AG04450 (cell line): ENCODE results near the gene PPP1R9B. TPM values are rescaled to one million over a fixed set of nuclear protein-coding genes. Genes with fewer than 3 reads are reported as not detected.
A peak's percentile ranks its signal among the peaks of the same experiment; 100 is the strongest.

Experiments
- CTCF ChIA-PET: fragments of 300-600, 350-600 bp; formaldehyde crosslinking; extraction: SDS; loops from one replicate; lab custom pipeline; 2022; ENCODE audit warnings: antibody characterized with exemption, inconsistent platforms; lab: Charles Lee
- POLR2A ChIA-PET: fragments of 350-600 bp; formaldehyde crosslinking; extraction: SDS; loops from one replicate; lab custom pipeline; 2021; ENCODE audit warnings: antibody characterized with exemption, inconsistent platforms; lab: Yijun Ruan, JAX
- DNase-seq: peaks from one replicate; pipeline ENCODE4 v3.0.0-alpha.2; 2011; ENCODE audit warnings: low read depth, low spot score
- H3K27ac ChIP-seq: one replicate; pipeline ENCODE4 v1.5.1; 2012; ENCODE audit warnings: low read depth, low read length, control low read depth
- H3K27me3 ChIP-seq: one replicate; pipeline ENCODE4 v1.6.0; 2012; ENCODE audit warnings: low read length; ENCODE audit not compliant: control insufficient read depth, insufficient read depth
- H3K4me3 ChIP-seq: 2 replicates; pipeline ENCODE4 v1.5.1; 2011; ENCODE audit warnings: mild to moderate bottlenecking, low read depth, low read length, control low read depth
- H3K9me3 ChIP-seq: 2 replicates; pipeline ENCODE4 v1.5.1; 2012; ENCODE audit warnings: low read length; ENCODE audit not compliant: control insufficient read depth, insufficient read depth
- CTCF ChIP-seq: IDR thresholded peaks from 2 replicates; pipeline ENCODE4 v1.5.1; 2011; ENCODE audit warnings: low read depth, low read length, control low read depth, inconsistent platforms
- polyA plus RNA-seq: library from polyadenylated mRNA; depleted of rRNA; stranded (reverse); fragments of >200 nt; gene quantifications from 2 replicates; pipeline ENCODE4 v1.2.3, GENCODE V29; 2011

Gene PPP1R9B
- polyA plus RNA-seq, 1 experiment: 18.2 TPM

GRCh38 chr17:50174444-50174843 lies 24.0 kb upstream of the PPP1R9B start:
- H3K4me3 ChIP-seq: no peak overlapping the region
- CTCF ChIA-PET: interaction anchor here (1.1 to 4.4 kb wide), 4 partner anchors 13 to 123 kb away, joined by 4 to 22 read pairs (median 6); no protein-coding TSS in a partner anchor
- H3K27ac ChIP-seq: peak overlapping the region; percentile 98
- H3K9me3 ChIP-seq: no peaks in the 10 kb centered on the region; the same call in 1 of the 2 replicates
- POLR2A ChIA-PET: interaction anchor here (0.9 to 6.8 kb wide), 6 partner anchors 12 to 99 kb away, joined by 3 to 97 read pairs (median 6); partner anchors contain the start of gene COL1A1
- no peak for DNase-seq
- no peaks in the 10 kb centered on the region for H3K27me3 ChIP-seq
- no peak for TF ChIP-seq CTCF

GRCh38 chr17:50173335-50173941 lies 23.0 kb upstream of the PPP1R9B start:
- DNase-seq: no peak
- no peak for TF ChIP-seq CTCF
- H3K27me3 ChIP-seq: no peaks in the 10 kb centered on the region
- CTCF ChIA-PET: interaction anchor here (1.5 to 4.4 kb wide), 5 partner anchors 12 to 124 kb away, joined by 3 to 22 read pairs (median 5); no protein-coding TSS in a partner anchor
- H3K4me3 ChIP-seq: no peak overlapping the region; the same call in 1 of the 2 replicates
- H3K9me3 ChIP-seq: no peaks in the 10 kb centered on the region; the same call in 1 of the 2 replicates
- H3K27ac ChIP-seq: peak overlapping the region; percentile 98
- POLR2A ChIA-PET: interaction anchor here (0.6 to 6.8 kb wide), 15 partner anchors 9 to 124 kb away, joined by 3 to 97 read pairs (median 5); partner anchors contain the start of gene COL1A1

DNA sequence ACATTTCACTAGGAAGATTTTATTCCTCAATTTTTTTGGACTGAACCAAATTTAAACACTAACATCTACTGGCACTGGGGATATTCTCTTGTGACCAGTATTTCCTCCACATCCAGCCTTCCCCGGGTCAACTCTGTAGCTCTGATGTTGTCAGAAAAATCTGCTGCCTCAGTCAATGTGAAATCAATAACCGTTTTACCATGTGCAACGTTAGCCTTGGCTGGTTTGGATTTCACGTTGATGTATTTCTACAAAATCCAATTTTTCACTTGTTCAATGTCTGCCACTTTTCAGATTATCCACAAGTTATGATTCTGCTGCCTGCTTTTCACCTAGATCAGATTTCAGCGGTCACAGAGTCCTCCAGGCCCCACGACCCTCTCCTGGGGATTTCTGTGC lies 22.5 kb upstream of the PPP1R9B start:
- no peak overlapping the region for H3K4me3 ChIP-seq
- ChIA-PET CTCF (interaction anchor here (0.9 to 4.4 kb wide), 6 partner anchors 11 to 225 kb away, joined by 3 to 22 read pairs (median 5); no protein-coding TSS in a partner anchor), POLR2A (interaction anchor here (0.6 to 6.8 kb wide), 10 partner anchors 9 to 123 kb away, joined by 3 to 97 read pairs (median 7); partner anchors contain the start of gene COL1A1)
- TF ChIP-seq CTCF: no peak
- no peak for DNase-seq
- no peaks in the 10 kb centered on the region for H3K27me3 ChIP-seq
- H3K27ac ChIP-seq: peak overlapping the region; percentile 98
- no peaks in the 10 kb centered on the region; the same call in 1 of the 2 replicates for H3K9me3 ChIP-seq

DNA sequence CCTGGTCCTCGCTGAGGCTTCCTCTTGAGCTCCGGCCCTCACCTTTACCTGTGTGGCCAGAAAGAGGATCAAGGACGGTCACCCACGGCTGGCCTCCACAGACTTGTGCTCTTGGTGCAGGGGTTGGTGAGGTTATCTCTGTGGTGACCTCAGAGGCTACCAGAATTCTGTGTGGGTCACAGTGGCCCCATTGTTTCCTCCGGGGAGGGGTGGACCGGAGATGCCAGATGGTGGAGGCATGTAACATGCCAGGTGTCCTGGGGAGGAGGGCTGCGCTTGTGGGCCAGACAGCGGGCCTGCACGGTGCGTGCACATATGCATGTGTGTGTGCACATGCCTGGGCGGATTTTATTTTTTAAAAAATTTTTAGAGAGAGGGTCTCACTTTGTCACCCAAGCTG lies 21.7 kb upstream of the PPP1R9B start:
- CTCF ChIA-PET: interaction anchor here (0.7 to 4.4 kb wide), 4 partner anchors 10 to 226 kb away, joined by 3 to 22 read pairs (median 4); partner anchors contain the start of gene COL1A1
- no peak for DNase-seq
- no peak for TF ChIP-seq CTCF
- no peak overlapping the region for H3K4me3 ChIP-seq
- no peak overlapping the region for H3K27ac ChIP-seq
- no peaks in the 10 kb centered on the region; the same call in 1 of the 2 replicates for H3K9me3 ChIP-seq
- no peaks in the 10 kb centered on the region for H3K27me3 ChIP-seq
- POLR2A ChIA-PET: interaction anchor here (0.6 to 3.1 kb wide), 3 partner anchors 16 to 126 kb away, joined by 4 to 15 read pairs (median 6); partner anchors contain the start of gene COL1A1
